RKO (cell line): ENCODE data around the gene CENPN.

Source experiments
- DNase-seq: peaks from one replicate; pipeline ENCODE4 v3.0.0-alpha.2; 2016; ENCODE audit warnings: low spot score

The CENPN gene

GRCh38 chr16:81077076-81077940 lies 70.3 kb downstream of the CENPN start, which contains the start of gene C16orf46:
TSS of gene C16orf46 (minus strand) at chr16:81077238. CDS start at chr16:81063955, 13,283 bp downstream.
- DNase-seq, result peak; percentile 89

DNA sequence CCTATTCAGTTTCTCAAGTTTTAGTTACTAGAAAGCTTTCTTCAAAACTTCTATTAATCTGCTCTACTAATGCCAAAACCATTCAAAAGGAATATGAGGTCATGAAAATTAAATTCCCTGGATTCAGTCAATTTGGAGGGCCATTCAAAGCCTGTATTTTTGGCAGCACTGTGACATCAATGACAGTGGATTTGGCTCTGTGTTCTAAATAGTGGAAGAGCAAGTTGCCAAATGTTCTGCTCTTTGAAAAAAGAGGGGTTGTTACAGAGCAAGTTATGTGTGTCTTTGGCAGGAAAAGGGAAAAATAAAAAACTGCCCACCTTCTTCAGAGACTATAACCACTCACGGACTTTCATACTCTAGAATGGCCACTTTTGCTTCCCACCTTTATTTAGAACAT lies 73.2 kb downstream of the CENPN start:
- DNase-seq, result no peak

GRCh38 chr16:81081014-81081413 lies 74.0 kb downstream of the CENPN start:
- no peak for DNase-seq
